ENCODE results near the gene ADAMTS14.

DNA sequence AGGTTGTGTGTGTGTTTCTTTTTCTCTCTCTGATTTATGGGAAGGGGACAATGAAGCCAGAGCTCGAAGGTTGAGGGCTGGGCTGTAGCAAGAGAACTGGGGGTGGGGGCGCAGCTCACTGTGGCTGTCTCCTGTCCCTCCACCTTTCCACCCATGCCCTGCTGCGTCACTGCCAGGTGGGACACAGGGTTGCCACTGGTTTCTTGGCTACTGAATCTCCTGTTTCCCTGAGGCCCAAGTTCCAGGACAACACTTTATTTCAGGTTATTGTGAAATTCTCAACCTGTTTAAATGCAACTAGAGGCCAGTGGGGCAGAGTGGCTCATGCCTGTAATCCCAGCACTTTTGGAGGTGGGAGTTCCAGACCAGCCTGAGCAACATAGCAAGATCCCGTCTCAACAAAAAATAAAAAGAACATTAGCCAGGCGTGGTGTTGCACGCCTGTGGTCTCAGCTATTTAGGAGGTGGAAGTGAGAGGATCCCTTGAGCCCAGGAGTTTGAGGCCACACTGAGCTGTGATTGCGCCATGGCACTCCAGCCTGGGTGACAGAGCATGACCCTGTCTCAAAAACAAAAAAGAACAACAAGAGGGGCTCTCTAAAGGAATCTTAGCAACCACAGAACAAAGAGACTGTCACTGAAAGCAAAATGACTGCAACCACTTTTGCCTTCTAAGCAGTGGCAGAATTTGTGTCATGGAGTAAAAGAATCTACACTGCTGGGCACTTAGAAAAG lies 90.3 kb downstream of the ADAMTS14 start:
- no peak for TF ChIP-seq POU2F2 (IDR thresholded peaks at IDR 0.05; ENCODE audit: low read depth, low read length)
- no peak for TF ChIP-seq POLR2A (IDR thresholded peaks at IDR 0.05; ENCODE audit: low read depth, low read length)
- no peak for TF ChIP-seq POLR2AphosphoS5 (IDR thresholded peaks at IDR 0.05; ENCODE audit: low read depth, low read length)

Measured in GM12891 (cell line).